ENCODE data around the gene TIGD3.

Gene TIGD3

GRCh38 chr11:65404638-65405339, 50.2 kb downstream of the TIGD3 start:
- TF ChIP-seq, protein P1, sequence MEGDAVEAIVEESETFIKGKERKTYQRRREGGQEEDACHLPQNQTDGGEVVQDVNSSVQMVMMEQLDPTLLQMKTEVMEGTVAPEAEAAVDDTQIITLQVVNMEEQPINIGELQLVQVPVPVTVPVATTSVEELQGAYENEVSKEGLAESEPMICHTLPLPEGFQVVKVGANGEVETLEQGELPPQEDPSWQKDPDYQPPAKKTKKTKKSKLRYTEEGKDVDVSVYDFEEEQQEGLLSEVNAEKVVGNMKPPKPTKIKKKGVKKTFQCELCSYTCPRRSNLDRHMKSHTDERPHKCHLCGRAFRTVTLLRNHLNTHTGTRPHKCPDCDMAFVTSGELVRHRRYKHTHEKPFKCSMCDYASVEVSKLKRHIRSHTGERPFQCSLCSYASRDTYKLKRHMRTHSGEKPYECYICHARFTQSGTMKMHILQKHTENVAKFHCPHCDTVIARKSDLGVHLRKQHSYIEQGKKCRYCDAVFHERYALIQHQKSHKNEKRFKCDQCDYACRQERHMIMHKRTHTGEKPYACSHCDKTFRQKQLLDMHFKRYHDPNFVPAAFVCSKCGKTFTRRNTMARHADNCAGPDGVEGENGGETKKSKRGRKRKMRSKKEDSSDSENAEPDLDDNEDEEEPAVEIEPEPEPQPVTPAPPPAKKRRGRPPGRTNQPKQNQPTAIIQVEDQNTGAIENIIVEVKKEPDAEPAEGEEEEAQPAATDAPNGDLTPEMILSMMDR (IDR thresholded peaks at IDR 0.05; ENCODE audit: insufficient read depth, low read length, poor library complexity, severe bottlenecking) = no peak
- no peak for TF ChIP-seq EZH2phosphoT487 (conservative IDR thresholded peaks at IDR 0.05; ENCODE audit: low read length)
- Histone ChIP-seq H4K20me1 (ENCODE audit: low read depth, low read length) (no peaks in the 10 kb centered on the region), H3K27me3 (ENCODE audit: low read length) (no peaks in the 10 kb centered on the region), H3K79me2 (ENCODE audit: insufficient read depth, low read length) (peaks cover 9% of the 10 kb centered on the region; the same call in 1 of the 2 replicates), H3K9me2 (replicated peaks; ENCODE audit: insufficient read depth, low read length) (no peaks in the 10 kb centered on the region), H3K4me3 (ENCODE audit: insufficient read depth, low read length, poor library complexity, severe bottlenecking) (no peak overlapping the region), H3F3A (ENCODE audit: insufficient read depth) (peaks cover 25% of the 10 kb centered on the region), H3K27ac (ENCODE audit: low read depth, low read length) (peak overlapping the region; percentile 87), H3K9ac (ENCODE audit: low read length) (no peak overlapping the region), H3K4me2 (ENCODE audit: low read depth, low read length, poor library complexity, severe bottlenecking) (no peak overlapping the region), H2AFZ (ENCODE audit: low read depth, low read length, severe bottlenecking) (no peak overlapping the region), H3K9me3 (ENCODE audit: insufficient read depth, low read length) (no peaks in the 10 kb centered on the region), H3K36me3 (ENCODE audit: low read length) (peaks cover 10% of the 10 kb centered on the region)

Measured in SU-DHL-6 (cell line).